ENCODE data around the gene TEX19.

The TEX19 gene

GRCh38 chr17:82390860-82391435 lies 31.9 kb downstream of the TEX19 start:
- no peak for DNase-seq (ENCODE audit: low read depth)

- no peak for DNase-seq (ENCODE audit: low read depth)
Measured at GRCh38 chr17:82391496-82392066, 32.5 kb downstream of the TEX19 start.

- DNase-seq (ENCODE audit: low read depth), result no peak
Measured at GRCh38 chr17:82392209-82392920, 33.3 kb downstream of the TEX19 start.

GRCh38 chr17:82392941-82393340 lies 33.9 kb downstream of the TEX19 start:
- no peak for DNase-seq (ENCODE audit: low read depth)

- DNase-seq (ENCODE audit: low read depth), result no peak
Measured at GRCh38 chr17:82394278-82394677, 35.2 kb downstream of the TEX19 start.

- no peak for DNase-seq (ENCODE audit: low read depth)
Measured at GRCh38 chr17:82396601-82397435, 37.8 kb downstream of the TEX19 start.

GRCh38 chr17:82397449-82398335 lies 38.6 kb downstream of the TEX19 start:
- DNase-seq (ENCODE audit: low read depth), result no peak

- no peak for DNase-seq (ENCODE audit: low read depth)
Measured at GRCh38 chr17:82399041-82399441, 40.0 kb downstream of the TEX19 start.

- no peak for DNase-seq (ENCODE audit: low read depth)
Measured at GRCh38 chr17:82399601-82400101, 40.6 kb downstream of the TEX19 start.

- DNase-seq (ENCODE audit: low read depth), result no peak
Measured at GRCh38 chr17:82400206-82400605, 41.2 kb downstream of the TEX19 start.

- peak; percentile 43 for DNase-seq (ENCODE audit: low read depth)
Measured at GRCh38 chr17:82400830-82401229, 41.8 kb downstream of the TEX19 start.

- DNase-seq (ENCODE audit: low read depth), result no peak
Measured at GRCh38 chr17:82402865-82403264, 43.8 kb downstream of the TEX19 start.

GRCh38 chr17:82403662-82404660 lies 44.9 kb downstream of the TEX19 start:
- no peak for DNase-seq (ENCODE audit: low read depth)

GRCh38 chr17:82405051-82405450 lies 46.0 kb downstream of the TEX19 start:
- DNase-seq (ENCODE audit: low read depth), result no peak

GRCh38 chr17:82406131-82406671 lies 47.2 kb downstream of the TEX19 start:
- DNase-seq (ENCODE audit: low read depth), result no peak

GRCh38 chr17:82407255-82407654 lies 48.2 kb downstream of the TEX19 start:
- DNase-seq (ENCODE audit: low read depth), result no peak

GRCh38 chr17:82408288-82408937 lies 49.4 kb downstream of the TEX19 start:
- no peak for DNase-seq (ENCODE audit: low read depth)

- no peak for DNase-seq (ENCODE audit: low read depth)
Measured at GRCh38 chr17:82408938-82409318, 49.9 kb downstream of the TEX19 start.

GRCh38 chr17:82410014-82410716 lies 51.1 kb downstream of the TEX19 start:
- DNase-seq (ENCODE audit: low read depth), result no peak

Data from activated T-cell treated with anti-CD3 and anti-CD28 coated beads for 24 hours (primary cell).